ACC112 (cell line): ENCODE measurements around the gene MORF4L1.
A peak's percentile ranks its signal among the peaks of the same experiment; 100 is the strongest.
"Not testable (repeated sequence)": the region's sequence is repeated elsewhere in the genome, so short reads cannot be mapped to it uniquely, and the experiment has no call there.

Experiments used
- H2AFZ ChIP-seq: fragments of 200-600 bp; sonication (generic); one replicate; pipeline ENCODE4 v1.6.0; 2017; ENCODE audit warnings: antibody characterized with exemption, low read length; ENCODE audit not compliant: unreplicated experiment
- H3K27ac ChIP-seq: fragments of 200-600 bp; sonication (generic); 2 replicates; pipeline ENCODE4 v1.5.1; 2014; ENCODE audit warnings: low read depth, mild to moderate bottlenecking, antibody characterized with exemption, low read length, moderate library complexity
- H3K27me3 ChIP-seq: fragments of 200-600 bp; sonication (generic); 2 replicates; pipeline ENCODE4 v1.6.1; 2014; ENCODE audit warnings: mild to moderate bottlenecking, antibody characterized with exemption, low read length, moderate library complexity, mixed read lengths; ENCODE audit not compliant: insufficient read depth
- H3K36me3 ChIP-seq: fragments of 200-600 bp; sonication (generic); 2 replicates; pipeline ENCODE4 v1.6.1; 2016; ENCODE audit warnings: mild to moderate bottlenecking, antibody characterized with exemption, low read length, moderate library complexity, mixed read lengths; ENCODE audit not compliant: insufficient read depth
- H3K4me1 ChIP-seq: fragments of 200-600 bp; sonication (generic); one replicate; pipeline ENCODE4 v1.6.1; 2016; ENCODE audit warnings: low read length, mixed read lengths; ENCODE audit not compliant: insufficient read depth, unreplicated experiment, control insufficient read depth
- H3K4me3 ChIP-seq: fragments of 200-600 bp; sonication (generic); 2 replicates; pipeline ENCODE4 v1.5.1; 2014; ENCODE audit warnings: mild to moderate bottlenecking, low read depth, low read length
- H3K79me2 ChIP-seq: fragments of 200-600 bp; sonication (generic); one replicate; pipeline ENCODE4 v1.6.0; 2016; ENCODE audit warnings: low read length; ENCODE audit not compliant: control insufficient read depth, unreplicated experiment, insufficient read depth

Gene MORF4L1, protein sequence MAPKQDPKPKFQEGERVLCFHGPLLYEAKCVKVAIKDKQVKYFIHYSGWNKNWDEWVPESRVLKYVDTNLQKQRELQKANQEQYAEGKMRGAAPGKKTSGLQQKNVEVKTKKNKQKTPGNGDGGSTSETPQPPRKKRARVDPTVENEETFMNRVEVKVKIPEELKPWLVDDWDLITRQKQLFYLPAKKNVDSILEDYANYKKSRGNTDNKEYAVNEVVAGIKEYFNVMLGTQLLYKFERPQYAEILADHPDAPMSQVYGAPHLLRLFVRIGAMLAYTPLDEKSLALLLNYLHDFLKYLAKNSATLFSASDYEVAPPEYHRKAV

DNA sequence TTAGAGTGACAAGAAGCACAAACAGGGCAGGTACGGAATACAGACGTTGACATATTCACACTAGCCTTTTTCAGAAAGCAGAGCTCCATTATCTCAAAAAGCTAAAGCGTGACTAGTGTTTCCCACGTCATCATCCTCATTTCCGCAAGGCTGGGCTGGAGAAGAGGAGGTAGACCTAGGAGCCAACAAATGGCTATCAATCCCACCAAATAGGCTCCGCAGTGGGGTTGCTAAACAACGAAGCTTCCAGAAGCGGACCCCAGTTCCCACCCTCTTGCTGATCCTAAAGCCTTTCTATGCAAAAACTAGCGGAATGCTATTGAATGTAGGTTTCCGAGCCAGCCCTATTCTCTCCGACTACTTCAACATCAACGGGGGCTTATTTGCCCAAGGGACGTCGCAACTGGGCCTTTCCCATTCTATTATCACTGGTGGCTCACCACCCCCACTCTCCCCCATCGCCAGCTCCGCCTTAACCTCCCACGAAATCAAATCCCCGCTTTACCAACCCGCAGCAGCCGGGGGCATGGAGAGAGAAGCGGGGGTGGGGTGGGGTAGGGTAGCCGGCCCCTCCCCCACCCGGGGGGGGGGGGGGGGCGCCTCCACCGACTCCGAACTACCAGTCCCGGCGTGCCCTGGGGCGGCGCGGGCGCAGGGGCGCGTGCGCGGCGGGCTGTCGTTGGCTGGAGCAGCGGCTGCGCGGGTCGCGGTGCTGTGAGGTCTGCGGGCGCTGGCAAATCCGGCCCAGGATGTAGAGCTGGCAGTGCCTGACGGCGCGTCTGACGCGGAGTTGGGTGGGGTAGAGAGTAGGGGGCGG is at the start of gene MORF4L1:
Gene MORF4L1 (plus strand): TSS at position 736 of the 817 bp plus-strand sequence. CDS start 128 bp downstream, outside the sequence.
- peak within 1 kb of the TSS; percentile 98 for H2AFZ ChIP-seq
- peak within 1 kb of the TSS; percentile 97 for H3K27ac ChIP-seq
- H3K27me3 ChIP-seq: no peaks in the 10 kb centered on the region
- H3K79me2 ChIP-seq: peaks cover 43% of the 10 kb centered on the region
- peak within 1 kb of the TSS; percentile 100 for H3K4me3 ChIP-seq
- peaks cover 21% of the 10 kb centered on the region for H3K4me1 ChIP-seq
- H3K36me3 ChIP-seq: 0 out of 2 replicates have a peak, but pooled peaks cover under 1% of the 10 kb centered on the region

DNA sequence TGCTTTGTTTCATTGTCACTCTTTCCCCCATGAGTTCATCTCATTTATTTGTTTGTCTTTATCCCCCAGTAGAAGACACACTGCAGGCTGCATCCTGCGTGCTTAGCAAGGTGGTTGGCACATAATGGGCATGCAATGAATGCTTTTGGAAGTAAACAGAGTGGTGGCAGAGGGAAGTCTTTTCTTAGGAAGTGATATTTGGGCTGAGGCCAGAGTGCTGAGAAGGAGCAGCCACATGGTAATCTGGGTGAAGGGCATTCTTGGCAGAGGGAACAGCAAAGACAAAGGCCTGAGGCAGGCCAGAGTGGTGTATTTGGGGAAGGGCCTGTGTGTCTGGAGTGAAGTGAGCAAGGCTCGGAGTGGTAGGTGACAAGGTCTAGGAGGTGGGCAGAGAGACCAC is 43.8 kb upstream of the MORF4L1 start:
- Histone ChIP-seq H3K4me3 (no peak overlapping the region), H3K4me1 (peaks cover 11% of the 10 kb centered on the region), H3K27me3 (no peaks in the 10 kb centered on the region), H3K79me2 (no peaks in the 10 kb centered on the region), H2AFZ (no peak overlapping the region), H3K27ac (no peak overlapping the region), H3K36me3 (no peaks in the 10 kb centered on the region)

DNA sequence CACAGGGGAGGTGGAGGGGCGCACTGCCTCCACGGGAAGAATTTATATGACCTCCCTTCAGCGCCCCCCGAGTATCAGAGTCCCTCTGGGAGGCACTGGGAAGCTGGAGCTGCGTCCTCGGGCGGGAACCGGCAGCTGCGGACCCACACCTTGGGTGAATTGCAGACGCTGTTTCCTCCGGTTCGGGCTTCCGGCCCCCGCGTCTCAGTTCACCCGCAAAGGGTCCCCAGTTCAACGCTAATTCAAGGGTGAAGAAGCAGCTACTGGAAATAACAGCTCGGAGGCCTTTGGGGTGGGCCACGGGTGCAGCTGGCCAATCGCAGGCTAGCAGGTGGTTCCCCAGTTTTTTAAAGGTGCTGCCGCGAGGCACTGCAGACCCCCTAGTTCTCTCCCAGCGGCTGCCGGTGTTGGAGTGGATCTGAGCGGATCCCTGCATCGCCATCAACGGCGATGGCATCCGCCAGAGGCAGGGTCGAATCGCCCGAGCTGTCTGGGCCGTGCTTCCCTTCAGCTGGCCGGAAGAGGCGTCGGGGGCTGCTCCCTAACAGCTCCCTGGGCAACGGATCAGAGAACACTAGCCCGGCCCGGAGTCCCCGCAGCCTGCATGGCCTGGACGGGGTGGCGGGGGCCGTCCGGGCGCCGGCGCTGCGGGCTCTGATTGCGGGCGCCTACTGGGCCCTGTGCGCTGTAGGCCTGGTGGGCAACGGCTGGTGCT is 42.0 kb upstream of the MORF4L1 start:
- H3K27ac ChIP-seq: no peak overlapping the region
- H3K4me3 ChIP-seq: no peak overlapping the region
- H3K27me3 ChIP-seq: no peaks in the 10 kb centered on the region
- H3K79me2 ChIP-seq: no peaks in the 10 kb centered on the region
- H2AFZ ChIP-seq: no peak overlapping the region
- H3K4me1 ChIP-seq: peaks cover 5% of the 10 kb centered on the region
- H3K36me3 ChIP-seq: no peaks in the 10 kb centered on the region

DNA sequence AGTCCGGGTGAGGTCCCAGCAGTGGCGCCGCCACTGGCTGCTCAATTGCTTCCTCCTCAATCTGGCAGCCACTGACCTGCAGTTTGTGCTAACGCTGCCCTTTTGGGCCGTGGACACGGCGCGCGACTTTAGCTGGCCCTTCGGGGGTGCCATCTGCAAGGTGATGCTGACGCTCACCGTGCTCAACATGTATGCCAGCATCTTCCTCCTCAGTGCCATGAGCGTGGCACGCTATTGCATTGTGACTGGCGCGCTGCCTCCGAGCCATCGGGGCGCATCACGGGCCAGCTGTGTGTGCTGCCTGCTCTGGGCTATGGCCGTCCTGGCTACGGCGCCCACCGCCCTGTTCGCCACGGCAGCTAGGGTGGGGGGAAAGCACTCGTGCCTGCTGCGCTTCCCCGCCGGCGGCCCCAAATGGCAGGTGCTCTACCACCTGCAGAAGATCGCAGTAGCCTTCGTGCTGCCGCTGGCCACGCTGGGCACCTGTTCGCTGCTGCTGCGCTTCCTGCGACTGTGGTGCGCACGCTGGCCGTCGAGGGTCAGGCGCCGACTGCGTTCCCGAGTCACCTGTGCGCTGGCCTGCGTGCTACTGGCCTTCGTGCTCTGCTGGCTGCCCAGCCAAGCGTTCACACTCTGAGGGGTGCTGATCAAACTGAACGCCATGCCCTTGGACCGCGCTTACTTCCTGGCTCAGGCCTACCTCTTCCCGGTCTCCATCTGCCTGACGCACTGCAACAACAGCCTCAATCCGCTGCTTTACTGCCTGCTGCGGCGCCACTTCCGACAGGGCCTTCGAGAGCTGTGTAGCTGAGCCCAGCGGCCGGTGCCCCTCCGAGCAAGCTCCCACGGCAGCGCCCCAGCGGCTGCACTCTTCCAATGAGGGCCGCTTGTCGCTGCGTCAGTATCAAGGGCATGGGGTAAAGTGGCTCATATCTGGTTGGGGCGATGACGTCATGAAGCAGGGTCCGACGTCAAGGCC is 41.2 kb upstream of the MORF4L1 start:
- Histone ChIP-seq H2AFZ (no peak overlapping the region), H3K4me3 (no peak overlapping the region), H3K4me1 (no peaks in the 10 kb centered on the region), H3K79me2 (no peaks in the 10 kb centered on the region), H3K36me3 (no peaks in the 10 kb centered on the region), H3K27ac (no peak overlapping the region), H3K27me3 (no peaks in the 10 kb centered on the region)

DNA sequence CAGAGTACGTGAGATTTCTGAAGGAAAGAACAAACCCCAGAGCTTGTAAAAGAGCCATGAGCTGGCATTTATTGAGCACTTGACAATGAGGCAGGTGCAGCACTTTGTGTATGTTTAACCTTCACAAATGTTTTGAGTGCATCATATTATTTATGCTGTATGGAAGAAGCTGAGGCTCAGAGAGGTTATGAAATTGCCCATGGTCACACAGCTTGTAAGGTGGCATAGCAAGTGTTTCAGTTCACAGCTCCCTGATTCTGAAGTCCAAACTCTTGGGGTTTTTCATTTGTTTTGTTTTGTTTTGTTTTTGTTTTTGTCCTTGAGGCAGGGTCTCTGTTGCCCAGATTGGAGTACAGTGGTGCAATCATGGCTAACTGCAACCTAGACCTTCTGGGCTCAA is 36.4 kb upstream of the MORF4L1 start:
- H3K4me1 ChIP-seq: no peaks in the 10 kb centered on the region
- H3K36me3 ChIP-seq: no peaks in the 10 kb centered on the region
- H3K4me3 ChIP-seq: no peak overlapping the region
- H3K27me3 ChIP-seq: no peaks in the 10 kb centered on the region
- no peak overlapping the region for H3K27ac ChIP-seq
- no peaks in the 10 kb centered on the region for H3K79me2 ChIP-seq
- no peak overlapping the region for H2AFZ ChIP-seq

DNA sequence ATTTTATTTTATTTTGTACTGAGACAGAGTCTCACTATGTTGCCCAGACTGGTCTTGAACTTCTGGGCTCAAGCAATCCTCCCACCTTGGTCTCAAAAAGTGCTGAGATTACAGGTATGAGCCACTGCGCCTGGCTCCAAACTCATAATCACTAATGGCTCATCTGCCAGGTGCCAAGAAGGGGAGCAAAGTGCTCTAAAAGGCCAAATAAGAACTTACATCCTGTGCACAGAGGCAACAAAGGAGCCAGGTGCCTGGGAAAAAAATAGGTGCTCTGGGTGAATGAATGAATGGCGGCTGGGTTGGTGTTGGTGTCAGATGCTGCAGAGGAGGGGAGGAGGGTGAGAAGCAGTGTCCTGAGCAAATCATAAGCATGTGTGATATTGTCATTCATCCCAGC is 35.6 kb upstream of the MORF4L1 start:
- Histone ChIP-seq H3K27me3 (no peaks in the 10 kb centered on the region), H3K27ac (no peak overlapping the region), H3K79me2 (no peaks in the 10 kb centered on the region), H3K4me1 (no peaks in the 10 kb centered on the region), H3K4me3 (no peak overlapping the region), H2AFZ (no peak overlapping the region), H3K36me3 (no peaks in the 10 kb centered on the region)

DNA sequence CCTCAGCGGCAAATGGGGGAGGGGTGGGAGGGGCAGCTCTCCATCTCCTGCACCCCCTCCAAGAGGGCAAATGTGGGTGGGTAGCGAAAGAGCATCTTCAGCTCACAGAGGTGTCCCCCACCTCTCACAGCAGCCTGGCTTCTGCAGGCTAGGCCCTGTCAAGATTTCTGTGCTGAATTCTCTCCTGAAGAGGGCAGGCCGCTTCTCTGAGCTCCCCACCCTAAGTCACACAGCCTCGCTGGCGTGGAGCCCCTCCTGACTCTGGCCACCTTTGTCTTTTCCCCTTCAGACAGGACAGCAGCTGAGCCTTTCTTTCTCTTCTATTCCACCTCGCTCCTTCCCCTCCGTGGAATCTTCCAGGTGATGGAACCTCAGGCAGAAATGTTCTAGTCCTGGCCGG is 35.1 kb upstream of the MORF4L1 start:
- Histone ChIP-seq H3K4me3 (no peak overlapping the region), H3K27ac (no peak overlapping the region), H3K79me2 (no peaks in the 10 kb centered on the region), H3K36me3 (no peaks in the 10 kb centered on the region), H3K4me1 (no peaks in the 10 kb centered on the region), H2AFZ (no peak overlapping the region), H3K27me3 (no peaks in the 10 kb centered on the region)

DNA sequence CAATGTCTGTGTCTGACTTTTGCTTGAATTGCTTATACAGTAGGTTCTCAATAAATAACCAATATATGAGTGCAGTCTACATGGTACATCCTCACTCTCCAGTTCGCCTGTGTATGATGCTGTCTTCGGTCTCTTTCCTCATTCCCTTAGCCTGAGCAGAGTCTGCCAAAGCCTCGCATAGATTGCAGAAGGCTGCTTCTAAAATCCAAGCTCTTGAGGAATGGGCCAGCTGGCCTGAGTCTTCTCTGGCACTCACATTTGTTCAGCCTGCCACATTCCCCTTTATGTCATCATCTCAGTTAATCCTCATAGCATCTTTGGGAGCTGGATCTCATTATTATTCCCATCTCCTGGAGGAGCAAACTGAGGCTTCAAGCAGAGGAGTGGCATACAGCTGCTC is 34.2 kb upstream of the MORF4L1 start:
- H3K79me2 ChIP-seq: no peaks in the 10 kb centered on the region
- H3K27me3 ChIP-seq: no peaks in the 10 kb centered on the region
- no peak overlapping the region for H2AFZ ChIP-seq
- no peaks in the 10 kb centered on the region for H3K4me1 ChIP-seq
- H3K4me3 ChIP-seq: no peak overlapping the region
- no peak overlapping the region for H3K27ac ChIP-seq
- no peaks in the 10 kb centered on the region for H3K36me3 ChIP-seq

DNA sequence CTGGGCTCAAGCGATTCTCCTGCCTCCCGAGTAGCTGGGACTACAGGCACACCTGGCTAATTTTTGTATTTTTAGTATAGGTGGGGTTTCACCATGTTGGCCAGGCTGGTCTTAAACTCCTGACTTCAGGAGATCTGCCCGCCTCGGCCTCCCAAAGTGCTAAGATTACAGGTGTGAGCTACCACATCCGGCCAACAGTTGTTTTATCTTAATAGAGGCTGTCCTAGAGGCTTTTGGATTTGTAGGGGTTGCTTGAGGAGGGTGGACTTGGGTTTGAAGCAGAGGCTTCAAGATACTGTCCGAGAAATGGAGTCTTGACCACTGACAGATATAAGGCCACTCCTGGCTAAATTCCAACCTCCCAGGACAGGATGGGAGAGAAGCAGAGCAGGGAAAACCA is 33.5 kb upstream of the MORF4L1 start:
- H3K36me3 ChIP-seq, H3K27me3 ChIP-seq, H3K27ac ChIP-seq, H3K4me3 ChIP-seq, H3K4me1 ChIP-seq, H3K79me2 ChIP-seq, H2AFZ ChIP-seq: not testable (repeated sequence)
